Thyroid gland (tissue), 4 donors: ENCODE results near the gene CMSS1. TPM values are rescaled to one million over a fixed set of nuclear protein-coding genes. Genes with fewer than 3 reads are reported as not detected.

ENCODE experiments used
- DNase-seq, 2 donors: peaks; one replicate each; pipeline ENCODE4 v3.0.0-alpha.2; 2019
- H3K27ac ChIP-seq, 3 donors: fragments of 200-600 bp; sonication (generic); 1 replicate in 2 of 3; 2 replicates in 1 of 3; pipeline ENCODE4 v1.5.1; 2016 to 2019; ENCODE audit warnings: mild to moderate bottlenecking in 1 of 3, moderate library complexity in 1 of 3
- H3K27me3 ChIP-seq: fragments of 200-600 bp; sonication (generic); one replicate; pipeline ENCODE4 v1.5.1; 2019
- H3K36me3 ChIP-seq, 2 donors: fragments of 200-600 bp; sonication (generic); one replicate each; pipeline ENCODE4 v1.5.1; 2016 to 2019
- H3K4me1 ChIP-seq, 2 donors: fragments of 200-600 bp; sonication (generic); one replicate each; pipeline ENCODE4 v1.5.1; 2017 to 2019
- H3K4me3 ChIP-seq, 3 donors: fragments of 200-600 bp; sonication (generic); replicated peaks in 1 of 3; 1 replicate in 2 of 3; 2 replicates in 1 of 3; pipeline ENCODE4 v1.5.1; 2016; ENCODE audit warnings: mild to moderate bottlenecking in 1 of 3
- H3K9me3 ChIP-seq: fragments of 200-600 bp; sonication (generic); one replicate; pipeline ENCODE4 v1.5.1; 2017
- POLR2A ChIP-seq, 2 donors: fragments of 450-650 bp; IDR thresholded peaks; one replicate each; pipeline ENCODE4 v1.6.1; 2017; ENCODE audit warnings: antibody characterized with exemption in 2 of 2, mild to moderate bottlenecking in 2 of 2, moderate library complexity in 1 of 2
- WGBS, 2 donors: methylation state at CpG; one replicate each; pipeline ENCODE4 v1.1.5; 2017; 5-methylcytosine and 5-hydroxymethylcytosine counted together
- intact Hi-C: fragments of 100-400 bp; cut with DNase I; formaldehyde crosslinking; loops from one replicate; pipeline ENCODE4 v1.15.1; 2023
- total RNA-seq, 4 donors: library from RNA; depleted of rRNA; stranded (reverse); fragments of >200 nt; gene quantifications; one replicate each; pipeline ENCODE4 v1.2.3, GENCODE V29; 2016
- TF ChIP-seq, protein P1 (sequence below), 6 experiments: fragments of 200-600 bp in 3 of 6; fragments of 450-650 bp in 3 of 6; sonication (generic) in 3 of 6; IDR thresholded peaks; one replicate each; pipeline ENCODE4 v1.5.1; 2016 to 2019; ENCODE audit warnings: antibody characterized with exemption in 6 of 6, mild to moderate bottlenecking in 2 of 6, inconsistent platforms in 1 of 6, moderate library complexity in 1 of 6

CMSS1 gene
- total RNA-seq, 4 donors from 2014 or later, result 7.7 to 15.0 (median 12.9) TPM

DNA sequence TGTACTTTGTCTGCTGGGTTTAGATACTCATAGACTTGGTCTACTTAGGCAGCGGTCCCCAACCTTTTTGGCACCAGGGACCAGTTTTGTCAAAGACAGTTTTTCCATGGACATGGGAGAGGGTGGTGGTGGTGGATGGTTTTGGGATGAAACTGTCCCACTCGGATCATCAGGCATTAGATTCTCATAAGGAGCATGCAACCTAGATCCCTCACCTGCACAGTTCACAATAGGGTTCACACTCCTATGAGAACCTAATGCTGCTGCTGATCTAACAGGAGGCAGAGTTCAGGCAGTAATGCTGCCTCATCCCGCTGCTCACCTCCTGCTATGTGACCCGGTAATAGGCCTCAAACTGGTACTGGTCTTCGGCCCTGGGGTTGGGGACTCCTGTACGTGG lies 45.3 kb downstream of the CMSS1 start:
- Histone ChIP-seq H3K4me1 (no peaks in the 10 kb centered on the region), H3K9me3 (no peaks in the 10 kb centered on the region), H3K27ac (no peak overlapping the region), H3K27me3 (no peaks in the 10 kb centered on the region), H3K4me3 (no peak overlapping the region), H3K36me3 (no peaks in the 10 kb centered on the region)
- intact Hi-C loops, result no loop called here
- TF ChIP-seq POLR2A (IDR thresholded peaks at IDR 0.05), result no peak
- TF ChIP-seq, protein P1, sequence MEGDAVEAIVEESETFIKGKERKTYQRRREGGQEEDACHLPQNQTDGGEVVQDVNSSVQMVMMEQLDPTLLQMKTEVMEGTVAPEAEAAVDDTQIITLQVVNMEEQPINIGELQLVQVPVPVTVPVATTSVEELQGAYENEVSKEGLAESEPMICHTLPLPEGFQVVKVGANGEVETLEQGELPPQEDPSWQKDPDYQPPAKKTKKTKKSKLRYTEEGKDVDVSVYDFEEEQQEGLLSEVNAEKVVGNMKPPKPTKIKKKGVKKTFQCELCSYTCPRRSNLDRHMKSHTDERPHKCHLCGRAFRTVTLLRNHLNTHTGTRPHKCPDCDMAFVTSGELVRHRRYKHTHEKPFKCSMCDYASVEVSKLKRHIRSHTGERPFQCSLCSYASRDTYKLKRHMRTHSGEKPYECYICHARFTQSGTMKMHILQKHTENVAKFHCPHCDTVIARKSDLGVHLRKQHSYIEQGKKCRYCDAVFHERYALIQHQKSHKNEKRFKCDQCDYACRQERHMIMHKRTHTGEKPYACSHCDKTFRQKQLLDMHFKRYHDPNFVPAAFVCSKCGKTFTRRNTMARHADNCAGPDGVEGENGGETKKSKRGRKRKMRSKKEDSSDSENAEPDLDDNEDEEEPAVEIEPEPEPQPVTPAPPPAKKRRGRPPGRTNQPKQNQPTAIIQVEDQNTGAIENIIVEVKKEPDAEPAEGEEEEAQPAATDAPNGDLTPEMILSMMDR (IDR thresholded peaks at IDR 0.05), result no peak
- DNase-seq, result no peak
- WGBS, 2 donors, result 79 to 84% methylated on average over 6 of the region's 6 CpGs

DNA sequence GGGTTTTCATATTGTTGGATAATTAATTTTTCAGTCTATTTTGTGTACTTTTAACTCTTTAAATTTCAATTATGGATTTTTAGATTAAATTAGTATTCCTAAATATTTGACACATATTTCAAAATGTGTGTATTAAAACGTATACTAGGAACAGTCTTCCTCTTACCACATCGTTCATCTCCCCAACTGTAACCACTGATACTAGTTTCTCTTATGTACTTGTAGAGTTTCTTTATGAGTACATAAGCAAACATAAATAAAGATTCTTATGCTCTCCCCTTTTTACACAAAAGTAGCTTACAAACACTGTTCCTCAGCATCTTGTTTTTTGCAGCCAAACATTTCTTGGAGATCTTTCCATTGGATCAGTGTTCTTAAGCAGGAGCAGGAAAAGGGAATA lies 45.9 kb downstream of the CMSS1 start:
- Histone ChIP-seq H3K27ac (no peak overlapping the region), H3K4me1 (no peaks in the 10 kb centered on the region), H3K9me3 (no peaks in the 10 kb centered on the region), H3K4me3 (no peak overlapping the region), H3K27me3 (no peaks in the 10 kb centered on the region), H3K36me3 (no peaks in the 10 kb centered on the region)
- 82 to 93% methylated on average over 2 of the region's 2 CpGs for WGBS, 2 donors
- TF ChIP-seq POLR2A (IDR thresholded peaks at IDR 0.05), result no peak
- TF ChIP-seq, protein P1 (IDR thresholded peaks at IDR 0.05), result no peak
- intact Hi-C loops, result no loop called here
- no peak for DNase-seq

DNA sequence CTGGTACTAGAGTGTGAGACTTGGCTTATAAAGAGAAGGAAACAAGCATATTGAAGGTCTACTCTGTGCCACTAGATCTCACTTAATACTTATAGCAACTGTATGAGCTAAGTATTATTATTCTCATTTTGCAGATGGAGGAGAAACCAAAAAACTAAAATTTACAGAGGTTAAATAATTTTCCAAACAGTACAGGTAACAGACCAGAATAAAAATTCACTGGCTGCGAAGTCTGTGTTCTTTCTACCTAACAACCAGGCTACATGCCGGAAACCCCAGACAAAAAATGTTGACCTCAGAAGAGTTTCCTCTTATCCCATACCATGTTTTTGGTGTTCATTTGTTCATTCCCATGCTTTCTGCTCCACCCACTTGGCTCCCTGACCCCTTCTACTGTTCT lies 46.6 kb downstream of the CMSS1 start:
- TF ChIP-seq, protein P1 (IDR thresholded peaks at IDR 0.05), result no peak
- no peak for TF ChIP-seq POLR2A (IDR thresholded peaks at IDR 0.05)
- intact Hi-C loops, result no loop called here
- DNase-seq, result no peak
- Histone ChIP-seq H3K36me3 (no peaks in the 10 kb centered on the region), H3K27ac (no peak overlapping the region), H3K27me3 (no peaks in the 10 kb centered on the region), H3K4me3 (no peak overlapping the region), H3K4me1 (no peaks in the 10 kb centered on the region), H3K9me3 (no peaks in the 10 kb centered on the region)
- 93 to 98% methylated on average over 2 of the region's 2 CpGs for WGBS, 2 donors

DNA sequence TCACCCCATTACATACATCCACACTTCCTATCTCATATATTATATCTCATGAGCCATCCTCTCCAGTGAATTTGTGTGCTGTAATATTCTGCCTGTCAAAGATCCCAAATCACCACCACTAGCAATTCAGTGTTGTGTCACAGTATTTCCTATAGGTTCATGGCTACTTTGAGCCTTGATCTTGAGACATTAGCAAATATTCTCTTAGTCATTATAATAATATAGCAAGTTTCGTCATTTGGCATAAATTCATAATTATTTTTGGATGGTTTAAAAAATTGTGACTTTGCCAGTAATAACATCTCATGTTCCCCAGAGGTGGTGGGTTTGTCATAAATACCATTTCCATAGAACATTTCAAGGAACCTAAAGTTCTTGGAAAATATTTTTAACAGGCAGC lies 47.7 kb downstream of the CMSS1 start:
- Histone ChIP-seq H3K27ac (no peak overlapping the region), H3K4me3 (no peak overlapping the region), H3K27me3 (no peaks in the 10 kb centered on the region), H3K36me3 (no peaks in the 10 kb centered on the region), H3K9me3 (no peaks in the 10 kb centered on the region), H3K4me1 (no peaks in the 10 kb centered on the region)
- TF ChIP-seq, protein P1 (IDR thresholded peaks at IDR 0.05), result no peak
- no peak for TF ChIP-seq POLR2A (IDR thresholded peaks at IDR 0.05)
- DNase-seq, result no peak
- WGBS, 2 donors, result 75 to 89% methylated on average over 1 of the region's 1 CpG
- intact Hi-C loops, result no loop called here

- TF ChIP-seq, protein P1 (IDR thresholded peaks at IDR 0.05), result no peak
- TF ChIP-seq POLR2A (IDR thresholded peaks at IDR 0.05), result no peak
- no peaks in the 10 kb centered on the region for H3K27me3 ChIP-seq
- no peaks in the 10 kb centered on the region for H3K36me3 ChIP-seq
- no peaks in the 10 kb centered on the region for H3K9me3 ChIP-seq
- DNase-seq, result no peak
- no peak overlapping the region for H3K27ac ChIP-seq
- intact Hi-C loops, result no loop called here
- H3K4me1 ChIP-seq, result no peaks in the 10 kb centered on the region
- WGBS, 2 donors, result 55 to 57% methylated on average over 3 of the region's 3 CpGs
- H3K4me3 ChIP-seq, result no peak overlapping the region
Observed at GRCh38 chr3:99866261-99866761, 48.6 kb downstream of the CMSS1 start.
